K562 (cell line): Measurements from ENCODE around the gene SMIM29. TPM values are rescaled to one million over a fixed set of nuclear protein-coding genes. Genes with fewer than 3 reads are reported as not detected.

ENCODE experiments used
- DMBX1 ChIP-seq: fragments of 250-450 bp; sonication (Bioruptor Pico); IDR thresholded peaks from 2 replicates; pipeline ENCODE4 v1.8.0; 2022; ENCODE audit warnings: inconsistent platforms, mild to moderate bottlenecking, moderate library complexity, borderline replicate concordance
- FOXK2 ChIP-seq, 2 experiments: fragments of 450-650 bp; IDR thresholded peaks in 1 of 2; conservative IDR thresholded peaks in 1 of 2; 2 replicates each; pipeline ENCODE4 v1.6.1; 2016; ENCODE audit warnings: low read depth in 2 of 2, mild to moderate bottlenecking in 1 of 2
- GTF2A2 ChIP-seq: IDR thresholded peaks from 2 replicates; pipeline ENCODE4 v1.6.1; 2016; ENCODE audit warnings: mild to moderate bottlenecking, missing genetic modification characterization, missing compliant biosample characterization
- HMGN3 ChIP-seq: IDR thresholded peaks from 2 replicates; pipeline ENCODE4 v1.6.1; 2011; ENCODE audit warnings: borderline replicate concordance, low read depth, mild to moderate bottlenecking, mixed read lengths, low read length; ENCODE audit not compliant: insufficient read length; ENCODE audit errors: extremely low read depth
- KLF6 ChIP-seq: fragments of 250-450 bp; sonication (Bioruptor Pico); IDR thresholded peaks from 2 replicates; pipeline ENCODE4 v1.4.0; 2020; ENCODE audit warnings: mild to moderate bottlenecking, moderate library complexity, borderline replicate concordance
- MBD1 ChIP-seq: fragments of 250-450 bp; sonication (Bioruptor Pico); IDR thresholded peaks from 2 replicates; pipeline ENCODE4 v1.8.0; 2022; ENCODE audit warnings: inconsistent platforms
- POLR2G ChIP-seq: fragments of 200-400 bp; formaldehyde crosslinking; IDR thresholded peaks from 2 replicates; pipeline ENCODE4 v1.6.1; 2017; ENCODE audit warnings: low read depth, mild to moderate bottlenecking, antibody characterized with exemption, low read length, moderate library complexity
- PRPF4 ChIP-seq: fragments of 200-400 bp; formaldehyde crosslinking; IDR thresholded peaks from one replicate; pipeline ENCODE4 v1.6.1; 2017; ENCODE audit warnings: low read length, low read depth, mild to moderate bottlenecking; ENCODE audit not compliant: insufficient read depth, poor library complexity, severe bottlenecking
- SAFB ChIP-seq: fragments of 200-400 bp; formaldehyde crosslinking; IDR thresholded peaks from 2 replicates; pipeline ENCODE4 v1.6.1; 2017; ENCODE audit warnings: low read depth, low read length, borderline replicate concordance
- SFPQ ChIP-seq: fragments of 200-400 bp; formaldehyde crosslinking; IDR thresholded peaks from 2 replicates; pipeline ENCODE4 v1.6.1; 2017; ENCODE audit warnings: mild to moderate bottlenecking, low read depth, low read length, moderate library complexity
- SMC3 ChIP-seq: conservative IDR thresholded peaks from 2 replicates; pipeline ENCODE4 v1.6.1; 2011; ENCODE audit warnings: low read depth, low read length, improper control_type of control experiment; ENCODE audit not compliant: insufficient read depth
- TAF7 ChIP-seq: fragments of 450-650 bp; IDR thresholded peaks from 2 replicates; pipeline ENCODE4 v1.6.1; 2016; ENCODE audit warnings: missing genetic modification characterization, missing compliant biosample characterization
- ZKSCAN1 ChIP-seq: fragments of 150-350 bp; IDR thresholded peaks from 2 replicates; pipeline ENCODE4 v1.6.1; 2016; ENCODE audit warnings: low read depth, low read length
- ZNF583 ChIP-seq: fragments of 250-450 bp; sonication (Bioruptor Pico); IDR thresholded peaks from 2 replicates; pipeline ENCODE4 v1.4.0; 2020
- polyA plus RNA-seq, 8 experiments: library from polyadenylated mRNA; depleted of rRNA in 4 of 8; stranded (reverse) in 5 of 8; unstranded in 3 of 8; fragments of >200 nt; fragmentation: Nextera tagmentation in 2 of 8; fragmentation: Illumina TruSeq in 1 of 8; extraction: Ambion mirVana in 2 of 8; extraction: Trizol in 1 of 8; gene quantifications; 2 replicates each; pipeline versions ENCODE4 v1.2.1 to v1.2.3, GENCODE V29; 2011 to 2014; ENCODE audit warnings: inconsistent platforms in 1 of 8, missing spikeins in 1 of 8
- total RNA-seq, 7 experiments: library from RNA; depleted of rRNA in 6 of 7; stranded (reverse); fragments of >200 nt in 6 of 7; fragmentation: Illumina TruSeq in 2 of 7; extraction: Trizol in 2 of 7; gene quantifications; 2 replicates each; pipeline versions ENCODE4 v1.2.1 to v1.2.3, GENCODE V29; 2011 to 2021; ENCODE audit warnings: low replicate concordance in 1 of 7
- TF ChIP-seq, protein P1 (sequence below): fragments of 250-450 bp; sonication (Bioruptor Pico); IDR thresholded peaks from 2 replicates; pipeline ENCODE4 v1.9.0; 2021; ENCODE audit warnings: mild to moderate bottlenecking, inconsistent platforms
- TF ChIP-seq, protein P2 (sequence below): sonication (generic); formaldehyde crosslinking; IDR thresholded peaks from 2 replicates; pipeline ENCODE4 v1.8.0; 2022; ENCODE audit warnings: missing genetic modification reagents, mild to moderate bottlenecking, moderate library complexity, borderline replicate concordance
- TF ChIP-seq, protein P3 (sequence below): sonication (generic); formaldehyde crosslinking; IDR thresholded peaks from 2 replicates; pipeline ENCODE4 v1.8.1; 2023; ENCODE audit warnings: mild to moderate bottlenecking, missing genetic modification reagents

The SMIM29 gene
- total and polyA plus RNA-seq, 9 of the 15 experiments (the other 6 are each of a cell fraction or from before 2014, with no cell fraction given): 6.5 to 36.7 (median 20.9) TPM

- TF ChIP-seq SFPQ (no peak; the same call in 1 of the 2 replicates), KLF6 (CRISPR knock-in tag) (no peak), PRPF4 (peak; percentile 97), FOXK2 (conservative IDR thresholded peaks at IDR 0.05 in 1 of 2, IDR thresholded peaks at IDR 0.05 in 1 of 2; ENCODE audit: low read depth in 2 of 2) (no peak), SMC3 (no peak), SAFB (peak; percentile 36; the same call in 1 of the 2 replicates), TAF7 (tag) (no peak), POLR2G (peak; percentile 76), ZNF583 (CRISPR knock-in tag) (0 out of 2 replicates have a peak, but pooled peaks have one; percentile 34), DMBX1 (CRISPR knock-in tag) (0 out of 2 replicates have a peak, but pooled peaks have one; percentile 19), MBD1 (CRISPR knock-in tag) (peak; percentile 57; the same call in 1 of the 2 replicates), HMGN3 (peak; percentile 47), GTF2A2 (tag) (0 out of 2 replicates have a peak, but pooled peaks have one; percentile 30), ZKSCAN1 (peak; percentile 98)
- TF ChIP-seq, protein P1, sequence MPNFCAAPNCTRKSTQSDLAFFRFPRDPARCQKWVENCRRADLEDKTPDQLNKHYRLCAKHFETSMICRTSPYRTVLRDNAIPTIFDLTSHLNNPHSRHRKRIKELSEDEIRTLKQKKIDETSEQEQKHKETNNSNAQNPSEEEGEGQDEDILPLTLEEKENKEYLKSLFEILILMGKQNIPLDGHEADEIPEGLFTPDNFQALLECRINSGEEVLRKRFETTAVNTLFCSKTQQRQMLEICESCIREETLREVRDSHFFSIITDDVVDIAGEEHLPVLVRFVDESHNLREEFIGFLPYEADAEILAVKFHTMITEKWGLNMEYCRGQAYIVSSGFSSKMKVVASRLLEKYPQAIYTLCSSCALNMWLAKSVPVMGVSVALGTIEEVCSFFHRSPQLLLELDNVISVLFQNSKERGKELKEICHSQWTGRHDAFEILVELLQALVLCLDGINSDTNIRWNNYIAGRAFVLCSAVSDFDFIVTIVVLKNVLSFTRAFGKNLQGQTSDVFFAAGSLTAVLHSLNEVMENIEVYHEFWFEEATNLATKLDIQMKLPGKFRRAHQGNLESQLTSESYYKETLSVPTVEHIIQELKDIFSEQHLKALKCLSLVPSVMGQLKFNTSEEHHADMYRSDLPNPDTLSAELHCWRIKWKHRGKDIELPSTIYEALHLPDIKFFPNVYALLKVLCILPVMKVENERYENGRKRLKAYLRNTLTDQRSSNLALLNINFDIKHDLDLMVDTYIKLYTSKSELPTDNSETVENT (CRISPR knock-in tag): 0 out of 2 replicates have a peak, but pooled peaks have one; percentile 25
- TF ChIP-seq, protein P2, sequence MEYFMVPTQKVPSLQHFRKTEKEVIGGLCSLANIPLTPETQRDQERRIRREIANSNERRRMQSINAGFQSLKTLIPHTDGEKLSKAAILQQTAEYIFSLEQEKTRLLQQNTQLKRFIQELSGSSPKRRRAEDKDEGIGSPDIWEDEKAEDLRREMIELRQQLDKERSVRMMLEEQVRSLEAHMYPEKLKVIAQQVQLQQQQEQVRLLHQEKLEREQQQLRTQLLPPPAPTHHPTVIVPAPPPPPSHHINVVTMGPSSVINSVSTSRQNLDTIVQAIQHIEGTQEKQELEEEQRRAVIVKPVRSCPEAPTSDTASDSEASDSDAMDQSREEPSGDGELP (CRISPR knock-in tag): no peak
- TF ChIP-seq, protein P3, sequence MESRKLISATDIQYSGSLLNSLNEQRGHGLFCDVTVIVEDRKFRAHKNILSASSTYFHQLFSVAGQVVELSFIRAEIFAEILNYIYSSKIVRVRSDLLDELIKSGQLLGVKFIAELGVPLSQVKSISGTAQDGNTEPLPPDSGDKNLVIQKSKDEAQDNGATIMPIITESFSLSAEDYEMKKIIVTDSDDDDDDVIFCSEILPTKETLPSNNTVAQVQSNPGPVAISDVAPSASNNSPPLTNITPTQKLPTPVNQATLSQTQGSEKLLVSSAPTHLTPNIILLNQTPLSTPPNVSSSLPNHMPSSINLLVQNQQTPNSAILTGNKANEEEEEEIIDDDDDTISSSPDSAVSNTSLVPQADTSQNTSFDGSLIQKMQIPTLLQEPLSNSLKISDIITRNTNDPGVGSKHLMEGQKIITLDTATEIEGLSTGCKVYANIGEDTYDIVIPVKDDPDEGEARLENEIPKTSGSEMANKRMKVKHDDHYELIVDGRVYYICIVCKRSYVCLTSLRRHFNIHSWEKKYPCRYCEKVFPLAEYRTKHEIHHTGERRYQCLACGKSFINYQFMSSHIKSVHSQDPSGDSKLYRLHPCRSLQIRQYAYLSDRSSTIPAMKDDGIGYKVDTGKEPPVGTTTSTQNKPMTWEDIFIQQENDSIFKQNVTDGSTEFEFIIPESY (CRISPR knock-in tag): peak; percentile 97
These were observed 14.0 kb downstream of the SMIM29 start (continued) for GRCh38 chr6:34234667-34235306.
